GM19463 (cell line): ENCODE results near the gene DDX31.

Experiments
- ATAC-seq: cut with Tn5 transposase; IDR thresholded peaks from one replicate; pipeline ENCODE4 v1.9.1; 2021; ENCODE audit warnings: mild to moderate bottlenecking, moderate library complexity; ENCODE audit not compliant: unreplicated experiment

DDX31 gene

DNA sequence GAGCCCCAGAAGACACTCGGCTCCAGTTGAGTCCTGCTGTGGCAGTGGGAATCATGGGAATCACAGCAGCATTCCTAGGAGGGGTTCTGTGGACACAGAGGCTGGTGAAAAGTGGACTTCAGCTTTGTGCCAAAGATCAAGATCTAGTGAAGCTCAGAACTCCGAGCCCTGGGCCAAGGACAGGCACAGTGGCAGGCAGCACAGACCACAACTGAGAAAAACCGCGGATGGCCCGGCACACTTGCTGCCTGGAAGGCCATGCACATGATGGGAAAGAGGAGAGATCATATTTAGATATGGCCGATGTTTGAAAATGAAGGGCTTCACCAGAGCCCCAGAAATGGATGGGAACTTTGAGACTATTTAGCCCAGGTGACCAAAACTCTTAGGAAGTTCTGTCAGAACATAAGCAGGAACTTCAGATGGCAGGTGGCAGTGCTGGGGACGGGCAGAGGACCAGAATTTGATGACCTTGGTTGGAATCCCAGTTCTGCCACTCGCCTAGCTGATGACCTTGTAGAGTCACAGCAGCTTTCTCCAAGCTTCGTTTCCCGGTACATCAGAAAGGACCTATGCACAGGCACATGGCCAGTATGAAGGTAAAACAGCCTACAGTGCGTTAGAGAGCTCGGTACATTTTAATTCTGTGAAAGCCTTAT, 69.3 kb downstream of the DDX31 start:
- ATAC-seq: no peak

DNA sequence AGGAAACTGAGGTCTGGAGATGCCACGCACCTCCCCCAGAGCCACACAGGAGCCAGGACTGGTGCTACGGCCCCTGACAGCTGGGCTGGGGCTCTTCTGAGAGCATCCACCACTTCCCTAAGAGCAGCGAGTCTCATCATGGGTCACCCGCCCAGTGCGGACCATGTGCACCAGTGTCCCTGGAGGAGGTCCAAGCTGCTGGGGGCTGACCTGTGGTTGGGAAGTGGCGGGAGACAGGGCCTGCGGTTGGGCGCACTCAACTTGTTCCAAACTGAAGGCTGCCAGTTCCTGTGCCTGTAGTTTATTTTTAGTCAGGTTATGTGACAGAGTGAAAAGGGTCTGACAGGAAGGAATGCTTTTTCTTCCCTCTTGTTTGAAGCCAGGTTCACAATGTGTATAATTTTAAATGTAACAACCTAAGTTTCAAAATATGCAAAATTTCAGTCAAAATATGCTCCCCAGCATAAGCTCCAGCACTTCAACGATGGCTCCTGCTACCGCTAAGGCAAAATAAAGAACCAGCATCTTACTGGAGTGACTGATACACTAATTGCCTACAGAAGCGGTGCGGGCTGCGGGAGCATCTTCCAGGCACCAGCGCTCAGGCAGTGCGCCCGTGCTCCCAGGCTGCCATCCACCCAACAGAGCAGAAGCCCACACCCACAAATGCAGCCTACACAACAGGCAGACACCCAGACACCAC, 72.6 kb downstream of the DDX31 start:
- ATAC-seq: no peak

DNA sequence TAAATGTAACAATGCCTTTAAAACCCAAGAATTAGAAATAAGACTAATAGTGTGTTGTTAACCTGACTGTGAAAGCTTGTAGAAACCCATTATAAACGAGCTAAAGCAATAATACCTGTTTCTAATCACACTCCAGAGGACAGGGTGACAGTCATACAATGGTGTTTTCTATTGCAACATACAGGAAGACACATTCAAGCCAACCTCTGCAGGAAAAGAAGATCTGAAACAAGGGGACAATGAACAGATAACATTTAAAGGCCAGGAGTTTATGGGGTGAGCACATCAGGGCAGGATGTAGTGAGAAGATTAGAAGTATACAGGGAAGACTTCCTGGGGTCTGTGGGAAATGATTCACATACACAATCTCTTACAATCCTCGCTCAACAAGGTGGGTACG, 73.6 kb downstream of the DDX31 start:
- ATAC-seq: no peak

DNA sequence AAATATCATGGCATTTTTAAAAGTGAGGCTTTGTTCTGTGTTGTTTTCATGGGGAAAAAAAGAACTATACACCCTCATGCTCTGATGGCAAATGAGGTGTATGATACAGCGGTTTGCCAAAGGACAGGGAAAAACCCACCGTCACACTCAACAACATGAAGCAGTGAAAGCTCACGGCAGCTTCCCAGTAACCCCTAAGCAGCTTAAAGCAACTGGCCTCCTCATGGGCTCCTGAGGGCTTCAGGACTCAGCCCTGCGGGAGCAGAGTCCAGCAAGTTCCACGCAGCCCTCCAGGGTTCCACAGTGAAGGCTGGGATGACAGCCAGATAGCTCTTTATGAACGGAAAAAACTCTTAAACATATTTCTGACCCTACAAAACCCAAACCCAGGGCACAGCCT, 74.5 kb downstream of the DDX31 start:
- no peak for ATAC-seq

DNA sequence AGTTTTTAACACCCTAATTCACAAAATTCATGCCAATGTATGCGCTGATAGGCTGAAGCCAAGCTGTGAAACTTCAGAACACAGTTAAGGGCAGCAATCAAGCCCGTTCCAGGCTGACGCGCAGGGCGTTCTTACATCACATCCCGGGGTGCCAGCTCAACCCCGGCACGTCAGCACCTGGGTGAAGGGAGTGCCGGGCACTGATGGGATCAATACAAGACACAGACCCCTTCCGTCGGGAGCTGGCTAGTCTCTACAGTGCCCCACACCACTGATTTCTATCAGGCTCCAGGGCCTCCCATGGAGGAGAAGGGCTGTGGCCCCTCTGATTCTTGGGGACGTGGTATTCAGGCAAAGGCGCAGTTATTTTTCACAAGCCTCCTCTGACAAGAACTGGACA, 75.4 kb downstream of the DDX31 start:
- no peak for ATAC-seq

DNA sequence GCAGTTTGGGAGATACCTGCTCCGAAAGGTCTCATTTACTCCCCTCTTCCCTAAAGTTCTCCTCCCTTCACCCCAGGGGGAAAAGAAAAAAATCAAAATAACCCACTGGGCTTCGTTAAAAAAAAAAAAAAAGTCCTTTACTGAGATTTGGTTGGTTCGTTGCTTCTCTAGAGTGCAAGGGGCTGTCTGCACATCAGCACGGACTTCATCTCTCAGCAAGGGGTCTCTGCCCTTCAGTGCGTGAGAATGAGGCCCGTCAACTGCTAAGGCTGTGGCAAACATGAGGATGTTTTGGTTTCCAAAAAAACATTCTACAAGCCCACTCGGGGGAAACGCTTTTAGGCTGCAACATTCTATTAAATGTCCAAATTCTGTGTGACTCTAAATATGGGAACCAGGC, 77.3 kb downstream of the DDX31 start:
- no peak for ATAC-seq

DNA sequence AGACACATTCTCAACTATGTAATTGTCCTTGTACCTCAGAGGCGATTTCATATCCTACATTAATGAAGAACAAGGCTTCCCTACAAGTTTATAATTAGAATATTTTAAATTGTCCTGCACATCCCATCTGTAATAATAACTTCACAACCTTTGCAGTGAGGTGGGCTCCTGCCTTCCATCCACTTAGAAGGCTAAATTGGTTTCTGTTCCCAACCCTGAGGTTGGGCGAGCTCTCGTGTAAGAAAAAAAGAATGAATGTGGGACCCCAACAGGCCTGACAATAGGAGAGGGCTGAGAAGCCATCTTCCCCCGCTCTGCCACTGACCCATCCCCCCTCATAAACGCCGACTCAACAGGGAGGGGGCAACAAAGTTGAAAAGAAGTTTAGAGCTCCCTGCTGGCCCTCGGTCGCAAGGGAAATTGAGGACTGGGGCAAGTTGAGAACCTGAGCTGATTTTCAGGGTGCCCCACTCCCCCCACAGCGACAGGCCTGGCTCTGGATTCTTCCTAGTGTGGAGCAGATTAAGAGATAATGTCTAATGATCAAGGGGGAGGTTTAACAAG, 78.0 kb downstream of the DDX31 start:
- ATAC-seq: no peak

DNA sequence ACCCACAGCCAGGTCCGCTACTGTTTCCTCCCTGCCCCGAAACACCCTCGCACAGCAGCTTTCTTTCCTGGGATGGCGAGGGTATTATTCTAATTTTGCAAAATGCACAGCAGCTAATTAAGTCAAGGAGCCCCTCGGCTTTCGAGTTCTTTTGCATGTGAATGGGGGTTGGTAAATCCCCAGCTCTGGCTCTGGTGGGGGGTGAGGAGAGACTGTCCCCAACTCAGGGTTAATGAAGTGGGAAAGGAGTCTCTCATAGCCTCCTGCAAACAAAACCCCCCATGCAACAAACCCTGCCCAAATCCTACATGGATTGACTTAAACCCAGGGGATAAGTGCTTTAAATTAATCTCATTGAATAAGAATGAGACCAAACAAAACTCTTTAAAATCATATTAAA, 78.5 kb downstream of the DDX31 start:
- ATAC-seq: no peak

DNA sequence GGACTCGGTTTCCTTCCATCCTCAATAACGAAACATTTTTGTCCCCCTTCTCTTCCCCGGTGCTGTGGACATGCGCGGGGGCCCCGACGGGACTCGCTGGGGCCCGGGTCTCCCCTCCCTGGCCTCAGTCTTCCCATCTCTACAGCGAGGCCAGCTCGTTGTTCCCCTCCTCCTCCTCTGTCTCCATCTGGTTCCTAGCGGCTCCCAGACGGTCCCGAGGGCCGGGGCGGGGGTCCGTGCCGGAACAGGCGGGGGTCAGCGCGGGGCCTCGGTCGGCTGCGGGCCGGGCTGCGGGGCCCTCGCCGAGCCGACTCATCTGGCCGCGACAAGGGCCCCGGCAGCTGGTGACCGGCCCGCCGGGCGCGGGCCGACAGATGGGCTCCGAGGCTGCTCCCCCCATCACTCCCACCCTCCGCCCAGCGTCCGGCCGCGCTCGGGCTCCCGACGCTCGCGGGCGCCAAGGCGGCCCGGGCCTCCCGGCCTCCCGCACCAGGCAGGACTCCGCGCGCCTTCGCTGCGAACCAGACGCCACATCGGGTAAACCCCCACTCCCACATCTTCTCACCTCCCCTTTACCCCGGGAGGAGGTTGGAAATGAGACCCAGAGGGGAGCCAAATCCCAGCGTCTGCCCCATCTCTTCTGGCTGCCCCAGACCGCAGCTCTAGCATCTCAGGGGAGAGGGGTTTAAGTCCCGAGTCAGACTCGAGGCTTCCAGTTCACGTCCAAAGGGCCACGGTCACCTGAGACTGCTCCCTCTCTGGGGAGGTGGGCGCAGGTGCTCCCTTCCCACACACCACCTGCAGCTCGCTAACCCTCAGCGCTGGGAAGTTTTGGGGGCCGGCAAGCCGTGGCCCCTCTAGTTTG, 79.2 kb downstream of the DDX31 start:
- ATAC-seq: no peak

DNA sequence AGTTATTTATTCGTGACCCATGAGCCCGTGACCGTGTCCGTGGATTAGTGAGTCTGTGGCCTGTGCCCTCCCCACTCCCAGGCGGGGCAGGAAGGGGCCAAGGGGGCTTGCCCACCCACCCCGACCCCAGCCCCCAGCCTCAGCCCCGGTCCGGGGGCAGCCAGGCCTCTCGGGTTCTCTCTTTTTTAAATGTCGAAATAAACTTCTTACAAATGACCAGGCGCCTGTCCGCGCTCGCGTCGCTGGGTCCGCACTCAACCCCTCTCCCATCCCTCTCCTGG, 79.8 kb downstream of the DDX31 start:
- ATAC-seq: no peak

DNA sequence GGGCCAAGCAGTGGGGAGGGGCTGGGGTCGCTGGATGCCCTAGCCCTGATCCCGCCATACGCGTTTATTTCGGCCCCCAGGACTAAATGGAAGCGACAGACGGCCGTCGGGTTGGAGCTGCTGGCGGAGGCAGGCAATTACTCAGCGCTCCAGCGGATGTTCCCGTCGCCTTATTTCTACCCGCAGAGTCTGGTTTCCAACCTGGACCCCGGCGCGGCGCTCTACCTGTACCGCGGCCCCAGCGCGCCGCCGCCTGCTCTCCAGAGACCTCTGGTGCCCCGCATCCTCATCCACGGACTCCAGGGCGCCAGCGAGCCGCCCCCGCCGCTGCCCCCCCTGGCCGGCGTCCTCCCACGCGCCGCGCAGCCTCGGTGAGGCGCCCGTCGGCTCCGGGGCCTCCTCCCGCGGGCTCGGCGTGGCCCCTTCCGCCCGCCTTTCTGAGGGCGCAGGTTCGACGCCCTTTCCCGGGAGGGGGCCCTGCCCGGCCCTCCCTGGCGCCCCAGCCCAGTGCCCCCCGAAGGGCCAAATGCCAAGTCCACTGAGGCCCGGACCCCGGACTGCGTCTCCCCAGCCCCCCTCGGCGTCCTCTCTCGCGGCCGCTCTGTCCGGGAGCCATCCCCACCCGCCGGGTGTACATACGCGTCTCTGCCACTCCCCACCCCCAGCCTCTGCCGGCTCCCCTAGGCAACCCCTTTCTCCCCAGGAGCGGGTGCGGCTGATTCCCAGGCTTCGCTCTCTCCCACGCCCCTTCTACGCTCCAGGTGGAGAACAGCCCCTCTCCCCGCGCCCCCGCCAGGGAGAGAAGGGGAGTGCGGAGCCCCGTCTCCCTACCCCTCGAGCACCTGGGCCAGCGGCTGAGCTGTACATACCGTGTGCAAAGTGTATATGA, 80.4 kb downstream of the DDX31 start:
- no peak for ATAC-seq

DNA sequence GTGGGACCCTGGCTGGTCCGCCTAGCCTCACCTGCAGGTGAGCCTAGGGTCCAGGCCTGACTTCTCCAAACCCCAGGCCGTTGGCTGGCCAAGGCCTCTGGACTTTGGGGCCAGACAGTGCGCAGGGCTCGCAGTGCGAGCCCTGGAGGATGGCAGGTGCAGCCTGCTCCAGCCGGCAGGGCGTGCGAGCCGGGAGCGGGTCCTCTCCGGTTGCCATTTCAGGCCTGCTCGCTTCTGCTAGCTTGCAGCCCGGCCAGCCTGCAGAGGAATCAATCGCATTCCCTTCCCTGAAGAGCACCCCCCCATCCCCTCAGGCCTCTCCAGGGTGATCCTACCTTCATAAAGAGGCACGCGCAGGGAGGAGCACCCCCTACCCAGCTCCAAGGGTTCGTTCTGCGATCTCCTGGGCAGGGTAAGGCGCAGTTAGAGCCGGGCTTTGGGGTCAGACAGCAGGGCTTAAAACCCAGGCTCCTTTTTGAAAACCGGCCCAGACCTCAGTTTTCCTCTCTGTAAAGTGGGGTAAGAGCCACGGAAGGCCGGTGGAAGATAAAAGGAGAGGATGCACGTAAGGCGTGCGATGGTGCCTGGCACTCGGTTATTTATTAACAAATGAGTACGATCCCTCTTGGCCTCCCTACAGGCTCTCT, 81.2 kb downstream of the DDX31 start:
- ATAC-seq: no peak

DNA sequence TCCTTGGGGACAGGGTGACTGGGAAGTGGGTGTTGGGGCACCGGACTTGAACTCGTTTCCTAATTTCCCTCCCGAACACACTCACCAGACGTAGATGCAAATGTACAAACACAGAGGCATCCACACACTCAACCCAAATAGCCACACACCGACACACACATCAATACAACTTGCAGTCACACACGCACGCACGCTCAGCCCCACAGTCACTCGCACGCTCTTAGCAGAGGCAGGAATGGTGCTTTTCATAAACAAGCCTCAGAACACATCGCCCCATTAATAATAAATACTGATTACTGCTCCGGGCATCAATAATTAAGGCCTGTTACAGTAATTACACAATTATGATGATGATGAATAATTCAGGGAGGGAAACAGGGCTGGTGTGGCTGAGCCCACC, 81.7 kb downstream of the DDX31 start:
- no peak for ATAC-seq

DNA sequence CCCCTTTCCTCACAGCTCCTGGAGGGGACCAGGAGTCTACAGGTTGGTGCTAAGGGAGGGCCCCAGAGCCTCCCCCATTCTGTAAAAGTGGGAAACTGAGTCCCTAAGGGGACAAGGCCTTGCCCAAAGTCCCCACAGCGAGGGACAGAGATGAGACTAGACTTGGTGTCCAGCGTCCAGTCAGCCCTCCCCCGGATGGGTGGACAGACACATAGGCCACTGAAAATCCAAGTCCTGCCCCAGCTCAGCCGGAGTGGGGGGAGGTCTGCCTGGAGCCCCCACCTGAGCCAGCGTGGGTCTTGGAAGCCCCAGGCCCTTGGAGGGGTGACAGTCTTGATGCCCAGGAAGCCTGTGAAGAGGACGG, 82.2 kb downstream of the DDX31 start:
- no peak for ATAC-seq

DNA sequence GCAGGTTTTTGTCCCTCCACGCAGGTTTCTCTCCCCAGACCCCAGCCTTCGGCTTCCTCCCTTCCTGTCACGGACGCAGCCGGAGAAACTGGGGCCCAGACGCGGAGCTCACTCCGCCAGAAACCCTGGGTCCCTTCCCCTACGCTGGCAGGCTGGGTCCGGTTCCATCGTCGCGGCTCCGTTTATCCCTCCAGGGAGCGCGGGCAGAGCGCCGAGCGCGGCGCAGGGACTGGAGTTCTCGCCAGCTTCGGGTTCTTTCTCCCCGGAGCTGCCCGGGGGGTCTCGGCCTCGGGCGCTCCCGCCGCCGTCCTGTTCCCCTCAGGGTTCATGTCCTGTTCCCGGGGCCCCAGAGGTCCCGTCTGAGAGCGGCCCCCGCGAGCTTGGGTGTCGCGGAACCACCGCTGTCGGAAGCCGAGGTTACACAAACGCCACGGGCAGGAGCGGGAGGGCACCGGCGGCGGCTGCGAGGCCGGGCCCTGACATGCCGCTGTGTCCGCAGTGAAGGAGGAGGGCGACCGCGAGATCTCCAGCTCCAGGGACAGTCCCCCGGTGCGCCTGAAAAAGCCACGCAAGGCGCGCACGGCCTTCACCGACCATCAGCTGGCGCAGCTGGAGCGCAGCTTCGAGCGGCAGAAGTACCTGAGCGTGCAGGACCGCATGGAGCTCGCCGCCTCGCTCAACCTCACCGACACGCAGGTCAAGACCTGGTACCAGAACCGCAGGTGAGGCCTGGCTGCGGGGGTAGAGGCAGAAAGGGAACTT, 82.8 kb downstream of the DDX31 start:
- ATAC-seq: no peak

DNA sequence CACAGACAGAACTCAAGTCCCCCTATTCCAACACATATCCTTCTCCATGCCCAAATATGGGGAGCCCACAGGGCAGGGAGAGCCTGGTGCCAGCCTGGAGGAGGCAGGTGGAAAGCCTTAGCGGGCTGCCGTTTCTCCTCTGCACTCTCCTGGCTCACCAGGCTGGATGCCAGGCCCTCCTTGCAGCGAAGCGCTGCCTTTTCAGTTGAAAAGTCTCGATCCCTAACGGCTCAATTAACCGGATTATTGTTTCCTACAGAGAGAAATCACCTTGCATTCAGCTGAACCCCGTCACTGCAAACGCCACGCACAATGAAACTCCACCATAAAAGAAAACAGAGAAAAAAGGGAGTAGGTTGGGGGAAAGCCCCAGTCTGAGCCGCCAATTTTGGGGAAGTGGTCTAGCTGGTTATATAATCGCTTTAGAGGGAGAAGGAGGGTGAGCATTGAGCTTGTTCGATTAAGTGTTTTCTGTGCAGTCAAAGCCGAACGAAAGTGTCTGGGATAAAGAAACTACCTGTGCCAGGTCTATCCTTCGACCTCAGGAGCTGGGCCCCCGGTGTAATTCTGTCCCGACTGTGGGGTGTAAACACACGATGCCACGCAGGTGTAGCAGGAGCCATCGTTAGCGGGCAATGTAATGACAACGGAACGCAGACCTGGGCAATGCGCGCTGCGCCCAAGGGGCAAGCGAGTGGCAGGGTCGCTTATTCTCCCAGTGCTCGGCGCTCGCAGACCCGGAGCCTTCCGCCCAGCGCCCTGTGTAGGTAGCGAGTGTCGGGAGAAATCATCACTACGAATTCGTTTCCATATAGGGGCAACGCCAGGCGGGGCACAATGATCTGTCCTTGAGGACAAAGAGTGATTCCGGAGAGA, 83.6 kb downstream of the DDX31 start:
- no peak for ATAC-seq

DNA sequence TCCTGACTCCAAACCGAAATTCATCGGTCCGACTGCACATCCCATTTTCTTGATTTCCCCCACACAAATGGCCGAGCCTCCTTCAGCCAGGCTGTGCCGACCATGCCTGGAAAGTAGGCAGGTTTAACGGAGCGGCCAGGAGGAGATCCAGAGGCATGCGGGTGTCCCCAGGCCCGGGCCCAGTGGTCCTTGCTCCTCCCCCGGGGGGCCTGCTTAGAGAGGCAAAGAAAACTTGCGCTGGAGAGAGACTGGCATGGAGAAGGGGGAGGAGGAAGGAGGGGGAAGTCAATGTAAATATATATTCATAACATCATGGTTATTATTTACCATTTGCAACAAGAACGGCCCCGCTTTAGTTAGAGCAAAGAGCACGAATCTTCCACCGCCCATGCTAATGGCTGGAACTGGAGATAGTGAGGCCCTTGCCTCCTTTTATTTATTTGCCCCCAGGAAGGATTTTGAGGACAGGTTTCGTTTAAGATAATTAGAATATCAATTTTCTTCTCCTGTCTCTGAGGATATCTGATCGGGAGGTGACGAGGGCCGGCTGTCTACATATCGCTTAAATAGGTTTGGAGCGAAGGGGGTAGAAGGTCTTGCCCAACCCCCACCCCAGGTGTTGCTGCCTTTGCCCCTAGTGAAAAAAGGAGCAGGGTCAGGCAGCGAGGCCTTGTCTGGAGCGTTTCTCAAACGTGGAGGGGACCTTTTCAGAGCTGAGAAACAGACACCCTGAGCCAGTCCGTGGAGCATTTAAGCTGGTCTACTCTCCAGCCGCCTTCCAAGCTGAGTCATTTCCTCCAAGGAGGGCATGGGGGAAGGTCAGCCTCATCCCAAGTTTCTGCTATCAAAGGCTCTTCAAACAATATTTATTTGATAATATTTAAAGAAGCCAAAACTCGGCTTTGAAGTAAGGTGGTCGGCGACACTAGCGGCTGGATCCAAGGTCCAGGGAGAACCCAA, 84.9 kb downstream of the DDX31 start:
- no peak for ATAC-seq
